Measurements from ENCODE around the gene ARID1B. TPM values are rescaled to one million over a fixed set of nuclear protein-coding genes. Genes with fewer than 3 reads are reported as not detected.

The ARID1B gene
- total RNA-seq, 5 donors from 2014 or later (not counting 1 experiment from before 2014, with no cell fraction given) = 103 to 161 (median 108) TPM

- H3K4me3 ChIP-seq (ENCODE audit: control insufficient read depth in 1 of 2, extremely low read depth in 1 of 2, low read length in 1 of 2) = no peak overlapping the region
- ATAC-seq (replicated peaks in 1 of 4) (no peak), DNase-seq (no peak)
- peaks cover 11 to 15% (median 14%) of the 10 kb centered on the region in 3 donors for H3K4me1 Mint-ChIP-seq
- peaks cover 0 to 21% of the 10 kb centered on the region in 2 experiments for H3K4me1 ChIP-seq (ENCODE audit: control insufficient read depth in 1 of 2, extremely low read depth in 1 of 2, insufficient read depth in 2 of 2, low read length in 2 of 2)
- ChIA-PET CTCF (no interaction called here), POLR2A (no interaction called here)
- peaks cover 2 to 55% of the 10 kb centered on the region in 2 experiments for H3K27me3 ChIP-seq (replicated peaks in 1 of 2; ENCODE audit: control insufficient read depth in 2 of 2, extremely low read depth in 1 of 2, insufficient read depth in 2 of 2, low read length in 1 of 2)
- WGBS (ENCODE audit: insufficient coverage) = 55% methylated on average over 21 of the region's 28 CpGs
- H3K27ac Mint-ChIP-seq = peak overlapping the region in 1 of 2 donors; percentile 36
- no peaks in the 10 kb centered on the region for H3K36me3 ChIP-seq (ENCODE audit: control insufficient read depth in 2 of 2, extremely low read depth in 1 of 2, insufficient read depth in 1 of 2, low read length in 1 of 2)
- peaks cover 3 to 9% of the 10 kb centered on the region in 2 donors for H3K27me3 Mint-ChIP-seq
- H3K27ac ChIP-seq (ENCODE audit: low read length) = no peak overlapping the region
- H3K9me3 Mint-ChIP-seq = peaks cover 0 to 5% (median 0%) of the 10 kb centered on the region in 3 donors
- H3K36me3 Mint-ChIP-seq = no peaks in the 10 kb centered on the region
- H3K4me3 Mint-ChIP-seq = peak overlapping the region; percentile 23 to 58 (median 32)
- H3K9me3 ChIP-seq = no peaks in the 10 kb centered on the region
Observed at GRCh38 chr6:157240059-157240959, 463.1 kb downstream of the ARID1B start.

GRCh38 chr6:157240960-157241311 lies 463.8 kb downstream of the ARID1B start:
- no peak overlapping the region for H3K4me3 ChIP-seq (ENCODE audit: control insufficient read depth in 1 of 2, extremely low read depth in 1 of 2, low read length in 1 of 2)
- no peaks in the 10 kb centered on the region for H3K36me3 ChIP-seq (ENCODE audit: control insufficient read depth in 2 of 2, extremely low read depth in 1 of 2, insufficient read depth in 1 of 2, low read length in 1 of 2)
- ATAC-seq (replicated peaks in 1 of 4) (no peak), DNase-seq (no peak)
- 84% methylated on average over 10 of the region's 10 CpGs for WGBS (ENCODE audit: insufficient coverage)
- H3K27ac ChIP-seq (ENCODE audit: low read length) = no peak overlapping the region
- H3K27me3 ChIP-seq (replicated peaks in 1 of 2; ENCODE audit: control insufficient read depth in 2 of 2, extremely low read depth in 1 of 2, insufficient read depth in 2 of 2, low read length in 1 of 2) = peaks cover 2 to 50% of the 10 kb centered on the region in 2 experiments
- Mint-ChIP-seq H3K36me3 (no peaks in the 10 kb centered on the region), H3K4me3 (no peak overlapping the region), H3K27me3 (peaks cover 0 to 4% of the 10 kb centered on the region in 2 donors), H3K9me3 (peaks cover 0 to 5% (median 0%) of the 10 kb centered on the region in 3 donors), H3K4me1 (peaks cover 5 to 10% (median 9%) of the 10 kb centered on the region in 3 donors), H3K27ac (no peak overlapping the region)
- no peaks in the 10 kb centered on the region for H3K9me3 ChIP-seq
- ChIA-PET CTCF (no interaction called here), POLR2A (no interaction called here)
- peaks cover 0 to 15% of the 10 kb centered on the region in 2 experiments for H3K4me1 ChIP-seq (ENCODE audit: control insufficient read depth in 1 of 2, extremely low read depth in 1 of 2, insufficient read depth in 2 of 2, low read length in 2 of 2)

- no peaks in the 10 kb centered on the region for H3K36me3 ChIP-seq (ENCODE audit: control insufficient read depth in 2 of 2, extremely low read depth in 1 of 2, insufficient read depth in 1 of 2, low read length in 1 of 2)
- no peaks in the 10 kb centered on the region for H3K36me3 Mint-ChIP-seq
- DNase-seq = no peak
- no peak for ATAC-seq (replicated peaks in 1 of 4)
- H3K27me3 ChIP-seq (replicated peaks in 1 of 2; ENCODE audit: control insufficient read depth in 2 of 2, extremely low read depth in 1 of 2, insufficient read depth in 2 of 2, low read length in 1 of 2) = peaks cover 0 to 44% of the 10 kb centered on the region in 2 experiments
- CTCF ChIA-PET = no interaction called here
- WGBS (ENCODE audit: insufficient coverage) = 93% methylated on average over 4 of the region's 6 CpGs
- H3K27ac Mint-ChIP-seq = no peak overlapping the region
- POLR2A ChIA-PET = no interaction called here
- H3K4me3 Mint-ChIP-seq = no peak overlapping the region
- H3K4me1 Mint-ChIP-seq = peaks cover 0 to 8% (median 3%) of the 10 kb centered on the region in 3 donors
- H3K9me3 ChIP-seq = no peaks in the 10 kb centered on the region
- H3K9me3 Mint-ChIP-seq = peaks cover 0 to 5% (median 0%) of the 10 kb centered on the region in 3 donors
- H3K27ac ChIP-seq (ENCODE audit: low read length) = no peak overlapping the region
- H3K27me3 Mint-ChIP-seq = peaks cover 0 to 2% of the 10 kb centered on the region in 2 donors
- H3K4me3 ChIP-seq (ENCODE audit: control insufficient read depth in 1 of 2, extremely low read depth in 1 of 2, low read length in 1 of 2) = no peak overlapping the region
- H3K4me1 ChIP-seq (ENCODE audit: control insufficient read depth in 1 of 2, extremely low read depth in 1 of 2, insufficient read depth in 2 of 2, low read length in 2 of 2) = peaks cover 0 to 6% of the 10 kb centered on the region in 2 experiments
Observed at GRCh38 chr6:157242791-157243190, 465.6 kb downstream of the ARID1B start.

- no CpG with 5 or more reads among the region's 4 CpGs for WGBS (ENCODE audit: insufficient coverage)
- Mint-ChIP-seq H3K4me3 (no peak overlapping the region), H3K27ac (no peak overlapping the region), H3K36me3 (no peaks in the 10 kb centered on the region), H3K27me3 (peaks cover 0 to 2% of the 10 kb centered on the region in 2 donors), H3K4me1 (peaks cover 0 to 8% (median 3%) of the 10 kb centered on the region in 3 donors), H3K9me3 (peaks cover 2 to 9% (median 4%) of the 10 kb centered on the region in 3 donors)
- no peak overlapping the region for H3K4me3 ChIP-seq (ENCODE audit: control insufficient read depth in 1 of 2, extremely low read depth in 1 of 2, low read length in 1 of 2)
- ChIA-PET POLR2A (no interaction called here), CTCF (no interaction called here)
- H3K27ac ChIP-seq (ENCODE audit: low read length) = no peak overlapping the region
- no peak for ATAC-seq (replicated peaks in 1 of 4)
- H3K36me3 ChIP-seq (ENCODE audit: control insufficient read depth in 2 of 2, extremely low read depth in 1 of 2, insufficient read depth in 1 of 2, low read length in 1 of 2) = no peaks in the 10 kb centered on the region
- no peak for DNase-seq
- H3K9me3 ChIP-seq = no peaks in the 10 kb centered on the region
- peaks cover 0 to 45% of the 10 kb centered on the region in 2 experiments for H3K27me3 ChIP-seq (replicated peaks in 1 of 2; ENCODE audit: control insufficient read depth in 2 of 2, extremely low read depth in 1 of 2, insufficient read depth in 2 of 2, low read length in 1 of 2)
- peaks cover 0 to 6% of the 10 kb centered on the region in 2 experiments for H3K4me1 ChIP-seq (ENCODE audit: control insufficient read depth in 1 of 2, extremely low read depth in 1 of 2, insufficient read depth in 2 of 2, low read length in 2 of 2)
Observed at GRCh38 chr6:157244175-157244574, 467.0 kb downstream of the ARID1B start.

- ATAC-seq (replicated peaks in 1 of 4) (no peak), DNase-seq (no peak)
- Mint-ChIP-seq H3K9me3 (peaks cover 2 to 9% (median 4%) of the 10 kb centered on the region in 3 donors), H3K4me1 (peaks cover 0 to 8% (median 3%) of the 10 kb centered on the region in 3 donors), H3K4me3 (no peak overlapping the region), H3K36me3 (no peaks in the 10 kb centered on the region), H3K27ac (no peak overlapping the region), H3K27me3 (no peaks in the 10 kb centered on the region)
- H3K36me3 ChIP-seq (ENCODE audit: control insufficient read depth in 2 of 2, extremely low read depth in 1 of 2, insufficient read depth in 1 of 2, low read length in 1 of 2) = no peaks in the 10 kb centered on the region
- no peaks in the 10 kb centered on the region for H3K9me3 ChIP-seq
- H3K27ac ChIP-seq (ENCODE audit: low read length) = no peak overlapping the region
- WGBS (ENCODE audit: insufficient coverage) = 80% methylated on average over 2 of the region's 4 CpGs
- ChIA-PET POLR2A (no interaction called here), CTCF (no interaction called here)
- no peak overlapping the region for H3K4me3 ChIP-seq (ENCODE audit: control insufficient read depth in 1 of 2, extremely low read depth in 1 of 2, low read length in 1 of 2)
- H3K27me3 ChIP-seq (replicated peaks in 1 of 2; ENCODE audit: control insufficient read depth in 2 of 2, extremely low read depth in 1 of 2, insufficient read depth in 2 of 2, low read length in 1 of 2) = peaks cover 0 to 49% of the 10 kb centered on the region in 2 experiments
- H3K4me1 ChIP-seq (ENCODE audit: control insufficient read depth in 1 of 2, extremely low read depth in 1 of 2, insufficient read depth in 2 of 2, low read length in 2 of 2) = peaks cover 0 to 6% of the 10 kb centered on the region in 2 experiments
Observed at GRCh38 chr6:157244780-157245179, 467.6 kb downstream of the ARID1B start.

- POLR2A ChIA-PET = no interaction called here
- WGBS (ENCODE audit: insufficient coverage) = 77% methylated on average over 13 of the region's 13 CpGs
- CTCF ChIA-PET = no interaction called here
Observed at GRCh38 chr6:157245436-157245835, 468.3 kb downstream of the ARID1B start.

More at GRCh38 chr6:157245436-157245835, 468.3 kb downstream of the ARID1B start:
- DNase-seq (no peak), ATAC-seq (replicated peaks in 1 of 4) (no peak)
- Histone ChIP-seq H3K9me3 (no peaks in the 10 kb centered on the region), H3K4me3 (ENCODE audit: control insufficient read depth in 1 of 2, extremely low read depth in 1 of 2, low read length in 1 of 2) (no peak overlapping the region), H3K27ac (ENCODE audit: low read length) (no peak overlapping the region), H3K27me3 (replicated peaks in 1 of 2; ENCODE audit: control insufficient read depth in 2 of 2, extremely low read depth in 1 of 2, insufficient read depth in 2 of 2, low read length in 1 of 2) (peaks cover 0 to 44% of the 10 kb centered on the region in 2 experiments), H3K4me1 (ENCODE audit: control insufficient read depth in 1 of 2, extremely low read depth in 1 of 2, insufficient read depth in 2 of 2, low read length in 2 of 2) (peaks cover 0 to 6% of the 10 kb centered on the region in 2 experiments), H3K36me3 (ENCODE audit: control insufficient read depth in 2 of 2, extremely low read depth in 1 of 2, insufficient read depth in 1 of 2, low read length in 1 of 2) (no peaks in the 10 kb centered on the region)
- Mint-ChIP-seq H3K27ac (no peak overlapping the region), H3K36me3 (no peaks in the 10 kb centered on the region), H3K27me3 (no peaks in the 10 kb centered on the region), H3K4me3 (no peak overlapping the region), H3K4me1 (peaks cover 0 to 2% (median 2%) of the 10 kb centered on the region in 3 donors), H3K9me3 (peaks cover 2 to 9% (median 4%) of the 10 kb centered on the region in 3 donors)

Data from T-cell (primary cell).